SK-N-SH treated with all-trans-retinoic acid at 6 μM for 48 hours (cell line): Measurements from ENCODE around the gene PSAP.

Experiments used
- ATAC-seq: fragments of 200-7000 bp; cut with Tn5 transposase; 3 replicates; pipeline ENCODE4 v1.9.1; 2020; ENCODE audit warnings: mild to moderate bottlenecking, moderate library complexity
- ARNTL ChIP-seq: fragments of 450-650 bp; formaldehyde crosslinking; IDR thresholded peaks from 2 replicates; pipeline ENCODE4 v1.5.0; 2020; ENCODE audit warnings: low read depth, mild to moderate bottlenecking, moderate library complexity, borderline replicate concordance
- BACH2 ChIP-seq: fragments of 250-450 bp; sonication (Bioruptor Pico); IDR thresholded peaks from 2 replicates; pipeline ENCODE4 v1.9.0; 2021; ENCODE audit warnings: mild to moderate bottlenecking, borderline replicate concordance
- CSDC2 ChIP-seq: fragments of 250-450 bp; sonication (Bioruptor Pico); IDR thresholded peaks from 2 replicates; pipeline ENCODE4 v1.5.0; 2020; ENCODE audit warnings: mild to moderate bottlenecking, moderate library complexity
- ESRRG ChIP-seq: fragments of 250-450 bp; sonication (Bioruptor Pico); IDR thresholded peaks from 2 replicates; pipeline ENCODE4 v1.6.1; 2021; ENCODE audit warnings: mild to moderate bottlenecking
- GLIS3 ChIP-seq: fragments of 250-450 bp; sonication (Bioruptor Pico); IDR thresholded peaks from 2 replicates; pipeline ENCODE4 v1.5.0; 2020; ENCODE audit warnings: mild to moderate bottlenecking, moderate library complexity
- ISL1 ChIP-seq: fragments of 250-450 bp; sonication (Bioruptor Pico); IDR thresholded peaks from 2 replicates; pipeline ENCODE4 v2.1.2; 2022; ENCODE audit warnings: mild to moderate bottlenecking, moderate library complexity
- OSR1 ChIP-seq: fragments of 250-450 bp; sonication (Bioruptor Pico); IDR thresholded peaks from 2 replicates; pipeline ENCODE4 v1.8.0; 2022; ENCODE audit warnings: moderate library complexity, mild to moderate bottlenecking, inconsistent platforms
- PATZ1 ChIP-seq: fragments of 250-450 bp; sonication (Bioruptor Pico); IDR thresholded peaks from 2 replicates; pipeline ENCODE4 v1.8.0; 2020; ENCODE audit warnings: mild to moderate bottlenecking, moderate library complexity, borderline replicate concordance
- PPARA ChIP-seq: fragments of 250-450 bp; sonication (Bioruptor Pico); IDR thresholded peaks from 2 replicates; pipeline ENCODE4 v1.5.0; 2020; ENCODE audit warnings: mild to moderate bottlenecking, borderline replicate concordance
- RARB ChIP-seq: fragments of 250-450 bp; sonication (Bioruptor Pico); IDR thresholded peaks from 2 replicates; pipeline ENCODE4 v1.8.0; 2021; ENCODE audit warnings: mild to moderate bottlenecking, moderate library complexity
- SNAI2 ChIP-seq: fragments of 250-450 bp; sonication (Bioruptor Pico); IDR thresholded peaks from 2 replicates; pipeline ENCODE4 v1.5.0; 2020; ENCODE audit warnings: mild to moderate bottlenecking, moderate library complexity
- TCF4 ChIP-seq: fragments of 250-450 bp; sonication (Bioruptor Pico); IDR thresholded peaks from 2 replicates; pipeline ENCODE4 v1.8.0; 2021; ENCODE audit warnings: mild to moderate bottlenecking, moderate library complexity, borderline replicate concordance
- TOX ChIP-seq: fragments of 250-450 bp; sonication (Bioruptor Pico); IDR thresholded peaks from 2 replicates; pipeline ENCODE4 v1.8.0; 2021; ENCODE audit warnings: mild to moderate bottlenecking, moderate library complexity, borderline replicate concordance
- ZC3H10 ChIP-seq: fragments of 250-450 bp; sonication (Bioruptor Pico); IDR thresholded peaks from 2 replicates; pipeline ENCODE4 v1.5.1; 2021; ENCODE audit warnings: mild to moderate bottlenecking, moderate library complexity
- ZFP3 ChIP-seq: fragments of 250-450 bp; sonication (Bioruptor Pico); IDR thresholded peaks from 2 replicates; pipeline ENCODE4 v1.5.0; 2020; ENCODE audit warnings: mild to moderate bottlenecking, moderate library complexity
- ZFP30 ChIP-seq: fragments of 450-650 bp; formaldehyde crosslinking; IDR thresholded peaks from 2 replicates; pipeline ENCODE4 v1.5.0; 2022; ENCODE audit warnings: mild to moderate bottlenecking, moderate library complexity
- ZNF565 ChIP-seq: fragments of 450-650 bp; formaldehyde crosslinking; conservative IDR thresholded peaks from 2 replicates; pipeline ENCODE4 v1.5.0; 2020; ENCODE audit warnings: low read depth, mild to moderate bottlenecking, moderate library complexity
- ZNF70 ChIP-seq: fragments of 450-650 bp; formaldehyde crosslinking; IDR thresholded peaks from 2 replicates; pipeline ENCODE4 v1.5.0; 2020; ENCODE audit warnings: mild to moderate bottlenecking, moderate library complexity
- ZNF8 ChIP-seq: fragments of 450-650 bp; formaldehyde crosslinking; IDR thresholded peaks from 2 replicates; pipeline ENCODE4 v1.5.0; 2020; ENCODE audit warnings: mild to moderate bottlenecking, moderate library complexity
- TF ChIP-seq, protein P1 (sequence below): fragments of 250-450 bp; sonication (Bioruptor Pico); IDR thresholded peaks from 2 replicates; pipeline ENCODE4 v1.5.1; 2021; ENCODE audit warnings: mild to moderate bottlenecking, moderate library complexity
- TF ChIP-seq, protein P2 (sequence below): fragments of 250-450 bp; sonication (Bioruptor Pico); IDR thresholded peaks from 2 replicates; pipeline ENCODE4 v1.8.0; 2021; ENCODE audit warnings: low read depth, mild to moderate bottlenecking, moderate library complexity, borderline replicate concordance
- TF ChIP-seq, protein P3 (sequence below): fragments of 250-450 bp; sonication (Bioruptor Pico); IDR thresholded peaks from 2 replicates; pipeline ENCODE4 v1.5.1; 2020; ENCODE audit warnings: low read depth, mild to moderate bottlenecking, moderate library complexity
- TF ChIP-seq, protein P4 (sequence below): fragments of 250-450 bp; sonication (Bioruptor Pico); IDR thresholded peaks from 2 replicates; pipeline ENCODE4 v1.5.0; 2020; ENCODE audit warnings: mild to moderate bottlenecking, moderate library complexity

The PSAP gene

DNA sequence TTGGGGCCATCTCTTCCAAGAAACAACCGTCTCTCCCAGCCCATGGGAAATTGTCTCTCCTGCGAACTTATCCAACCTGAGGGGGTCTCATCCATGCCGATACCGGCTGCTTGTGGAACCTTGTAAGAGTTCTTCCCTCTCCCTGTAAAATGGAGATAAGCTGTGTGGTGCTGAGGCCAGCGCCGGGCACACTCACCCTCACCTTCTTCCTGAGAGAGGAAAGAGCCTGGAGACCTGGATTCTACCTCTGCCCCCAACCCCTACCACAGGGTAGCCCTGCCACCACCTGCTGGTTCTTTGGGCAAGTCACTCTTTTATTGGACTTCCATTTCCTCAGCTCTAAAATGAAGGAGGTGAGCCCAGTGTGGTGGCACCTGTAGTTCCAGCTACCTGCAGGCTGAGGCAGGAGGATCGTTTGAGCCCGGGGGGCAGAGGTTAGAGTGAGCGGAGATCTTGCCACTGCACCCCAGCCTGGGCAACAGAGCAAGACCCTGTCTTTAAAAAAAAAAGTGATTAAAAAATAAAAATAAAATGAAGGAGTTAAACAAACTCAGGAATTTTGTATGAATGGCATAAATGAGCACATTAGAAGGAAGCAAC is 38.4 kb upstream of the PSAP start:
- no peak for TF ChIP-seq PATZ1
- TF ChIP-seq, protein P1, sequence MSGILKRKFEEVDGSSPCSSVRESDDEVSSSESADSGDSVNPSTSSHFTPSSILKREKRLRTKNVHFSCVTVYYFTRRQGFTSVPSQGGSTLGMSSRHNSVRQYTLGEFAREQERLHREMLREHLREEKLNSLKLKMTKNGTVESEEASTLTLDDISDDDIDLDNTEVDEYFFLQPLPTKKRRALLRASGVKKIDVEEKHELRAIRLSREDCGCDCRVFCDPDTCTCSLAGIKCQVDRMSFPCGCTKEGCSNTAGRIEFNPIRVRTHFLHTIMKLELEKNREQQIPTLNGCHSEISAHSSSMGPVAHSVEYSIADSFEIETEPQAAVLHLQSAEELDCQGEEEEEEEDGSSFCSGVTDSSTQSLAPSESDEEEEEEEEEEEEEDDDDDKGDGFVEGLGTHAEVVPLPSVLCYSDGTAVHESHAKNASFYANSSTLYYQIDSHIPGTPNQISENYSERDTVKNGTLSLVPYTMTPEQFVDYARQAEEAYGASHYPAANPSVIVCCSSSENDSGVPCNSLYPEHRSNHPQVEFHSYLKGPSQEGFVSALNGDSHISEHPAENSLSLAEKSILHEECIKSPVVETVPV = no peak
- no peak for TF ChIP-seq SNAI2
- TF ChIP-seq ISL1 (CRISPR knock-in tag) = no peak
- TF ChIP-seq PPARA (CRISPR knock-in tag) = no peak
- TF ChIP-seq, protein P2, sequence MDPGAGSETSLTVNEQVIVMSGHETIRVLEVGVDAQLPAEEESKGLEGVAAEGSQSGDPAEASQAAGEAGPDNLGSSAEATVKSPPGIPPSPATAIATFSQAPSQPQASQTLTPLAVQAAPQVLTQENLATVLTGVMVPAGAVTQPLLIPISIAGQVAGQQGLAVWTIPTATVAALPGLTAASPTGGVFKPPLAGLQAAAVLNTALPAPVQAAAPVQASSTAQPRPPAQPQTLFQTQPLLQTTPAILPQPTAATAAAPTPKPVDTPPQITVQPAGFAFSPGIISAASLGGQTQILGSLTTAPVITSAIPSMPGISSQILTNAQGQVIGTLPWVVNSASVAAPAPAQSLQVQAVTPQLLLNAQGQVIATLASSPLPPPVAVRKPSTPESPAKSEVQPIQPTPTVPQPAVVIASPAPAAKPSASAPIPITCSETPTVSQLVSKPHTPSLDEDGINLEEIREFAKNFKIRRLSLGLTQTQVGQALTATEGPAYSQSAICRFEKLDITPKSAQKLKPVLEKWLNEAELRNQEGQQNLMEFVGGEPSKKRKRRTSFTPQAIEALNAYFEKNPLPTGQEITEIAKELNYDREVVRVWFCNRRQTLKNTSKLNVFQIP (CRISPR knock-in tag) = no peak
- TF ChIP-seq OSR1 (CRISPR knock-in tag) = no peak
- TF ChIP-seq TOX (CRISPR knock-in tag) = no peak
- TF ChIP-seq ZNF8 (CRISPR knock-in tag) = no peak
- no peak for TF ChIP-seq TCF4 (CRISPR knock-in tag)
- no peak for TF ChIP-seq RARB (CRISPR knock-in tag)
- no peak for TF ChIP-seq ARNTL (CRISPR knock-in tag)
- TF ChIP-seq ZNF70 = no peak
- TF ChIP-seq, protein P3, sequence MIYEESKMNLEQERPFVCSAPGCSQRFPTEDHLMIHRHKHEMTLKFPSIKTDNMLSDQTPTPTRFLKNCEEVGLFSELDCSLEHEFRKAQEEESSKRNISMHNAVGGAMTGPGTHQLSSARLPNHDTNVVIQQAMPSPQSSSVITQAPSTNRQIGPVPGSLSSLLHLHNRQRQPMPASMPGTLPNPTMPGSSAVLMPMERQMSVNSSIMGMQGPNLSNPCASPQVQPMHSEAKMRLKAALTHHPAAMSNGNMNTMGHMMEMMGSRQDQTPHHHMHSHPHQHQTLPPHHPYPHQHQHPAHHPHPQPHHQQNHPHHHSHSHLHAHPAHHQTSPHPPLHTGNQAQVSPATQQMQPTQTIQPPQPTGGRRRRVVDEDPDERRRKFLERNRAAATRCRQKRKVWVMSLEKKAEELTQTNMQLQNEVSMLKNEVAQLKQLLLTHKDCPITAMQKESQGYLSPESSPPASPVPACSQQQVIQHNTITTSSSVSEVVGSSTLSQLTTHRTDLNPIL = no peak
- TF ChIP-seq BACH2 (CRISPR knock-in tag) = no peak
- TF ChIP-seq ZFP3 (CRISPR knock-in tag) = no peak
- no peak for TF ChIP-seq ZFP30 (CRISPR knock-in tag)
- TF ChIP-seq, protein P4, sequence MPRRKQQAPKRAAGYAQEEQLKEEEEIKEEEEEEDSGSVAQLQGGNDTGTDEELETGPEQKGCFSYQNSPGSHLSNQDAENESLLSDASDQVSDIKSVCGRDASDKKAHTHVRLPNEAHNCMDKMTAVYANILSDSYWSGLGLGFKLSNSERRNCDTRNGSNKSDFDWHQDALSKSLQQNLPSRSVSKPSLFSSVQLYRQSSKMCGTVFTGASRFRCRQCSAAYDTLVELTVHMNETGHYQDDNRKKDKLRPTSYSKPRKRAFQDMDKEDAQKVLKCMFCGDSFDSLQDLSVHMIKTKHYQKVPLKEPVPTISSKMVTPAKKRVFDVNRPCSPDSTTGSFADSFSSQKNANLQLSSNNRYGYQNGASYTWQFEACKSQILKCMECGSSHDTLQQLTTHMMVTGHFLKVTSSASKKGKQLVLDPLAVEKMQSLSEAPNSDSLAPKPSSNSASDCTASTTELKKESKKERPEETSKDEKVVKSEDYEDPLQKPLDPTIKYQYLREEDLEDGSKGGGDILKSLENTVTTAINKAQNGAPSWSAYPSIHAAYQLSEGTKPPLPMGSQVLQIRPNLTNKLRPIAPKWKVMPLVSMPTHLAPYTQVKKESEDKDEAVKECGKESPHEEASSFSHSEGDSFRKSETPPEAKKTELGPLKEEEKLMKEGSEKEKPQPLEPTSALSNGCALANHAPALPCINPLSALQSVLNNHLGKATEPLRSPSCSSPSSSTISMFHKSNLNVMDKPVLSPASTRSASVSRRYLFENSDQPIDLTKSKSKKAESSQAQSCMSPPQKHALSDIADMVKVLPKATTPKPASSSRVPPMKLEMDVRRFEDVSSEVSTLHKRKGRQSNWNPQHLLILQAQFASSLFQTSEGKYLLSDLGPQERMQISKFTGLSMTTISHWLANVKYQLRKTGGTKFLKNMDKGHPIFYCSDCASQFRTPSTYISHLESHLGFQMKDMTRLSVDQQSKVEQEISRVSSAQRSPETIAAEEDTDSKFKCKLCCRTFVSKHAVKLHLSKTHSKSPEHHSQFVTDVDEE (CRISPR knock-in tag) = no peak
- no peak for TF ChIP-seq ESRRG (CRISPR knock-in tag)
- peak; percentile 7; the same call in 2 of the 3 replicates for ATAC-seq

GRCh38 chr10:71888623-71889387 is 37.8 kb upstream of the PSAP start:
- peak; percentile 97 for ATAC-seq
- TF ChIP-seq PPARA (CRISPR knock-in tag) (no peak), GLIS3 (CRISPR knock-in tag) (no peak), BACH2 (CRISPR knock-in tag) (no peak), PATZ1 (no peak), CSDC2 (no peak), ZNF565 (CRISPR knock-in tag) (no peak), TOX (CRISPR knock-in tag) (no peak), ZC3H10 (CRISPR knock-in tag) (no peak)
- TF ChIP-seq, protein P1 = no peak
